ENCODE data around the gene LRRC45. TPM values are rescaled to one million over a fixed set of nuclear protein-coding genes. Genes with fewer than 3 reads are reported as not detected.

Gene LRRC45
- total RNA-seq, 1 experiment from 2014 or later = 40.1 TPM

DNA sequence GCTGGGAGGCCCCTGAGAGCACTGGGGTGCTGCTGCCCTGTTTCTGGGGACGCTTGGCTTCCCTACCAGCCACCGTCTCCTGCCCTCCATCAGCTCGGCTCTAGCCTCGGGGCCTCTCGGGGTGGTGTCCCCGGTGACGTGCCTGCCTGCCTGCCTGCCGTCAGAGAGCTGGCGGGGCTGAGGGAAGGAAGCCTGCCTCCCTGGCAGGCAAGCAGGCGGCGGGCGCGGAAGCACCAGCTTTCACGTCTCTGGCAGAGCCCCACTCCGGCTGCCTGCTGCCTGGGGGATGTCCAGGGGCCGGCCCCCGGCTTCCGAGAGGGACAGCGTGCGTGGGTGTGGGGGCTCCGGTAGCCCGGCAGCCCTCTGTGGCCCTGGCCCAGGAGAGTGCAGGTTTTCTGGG, 9.8 kb upstream of the LRRC45 start:
- DNase-seq (ENCODE audit: low read depth, low spot score) (no peak), ATAC-seq (no peak)
- H3K9ac ChIP-seq (ENCODE audit: low read length) = no peak overlapping the region
- peaks cover 1 to 2% of the 10 kb centered on the region in 2 experiments; a peak in 2 of 4 replicates for H3K4me1 ChIP-seq (ENCODE audit: control insufficient read depth in 1 of 2, insufficient read depth in 2 of 2, low read length in 2 of 2)
- H3K4me2 ChIP-seq (ENCODE audit: low read length) = no peak overlapping the region
- no peaks in the 10 kb centered on the region for H4K20me1 ChIP-seq (ENCODE audit: insufficient read depth)
- peaks cover 0 to 4% of the 10 kb centered on the region in 2 experiments; a peak in 1 of 4 replicates for H3K36me3 ChIP-seq (ENCODE audit: control insufficient read depth in 1 of 2, insufficient read depth in 2 of 2, low read length in 2 of 2)
- ChIA-PET POLR2A (no interaction called here), RAD21 (ENCODE audit: low non-redundant PET in 1 of 2, low total read pairs in 2 of 2, uncharacterized antibody in 2 of 2, unreplicated experiment in 2 of 2) (no interaction called here), CTCF (interaction anchor here (1.1 to 1.4 kb wide), 2 partner anchors 9 to 54 kb away, joined by 3 read pairs; partner anchors contain the start of genes CENPX and LRRC45)
- H3K4me3 ChIP-seq (replicated peaks in 1 of 2; ENCODE audit: low read depth in 1 of 2, low read length in 2 of 2) = no peak overlapping the region
- no peaks in the 10 kb centered on the region for H3K27me3 ChIP-seq (ENCODE audit: insufficient read depth, low read length)
- H2AFZ ChIP-seq (ENCODE audit: low read depth, low read length, poor library complexity, severe bottlenecking) = no peak overlapping the region
- no peaks in the 10 kb centered on the region for H3K9me3 ChIP-seq (ENCODE audit: control insufficient read depth in 1 of 2, insufficient read depth in 1 of 2, low read depth in 1 of 2, low read length in 2 of 2)
- H3K27ac ChIP-seq (ENCODE audit: low read depth, low read length) = no peak overlapping the region; the same call in 1 of the 2 replicates
- no peaks in the 10 kb centered on the region for H3K79me2 ChIP-seq (ENCODE audit: insufficient read depth, low read length)
- BruUV-seq (replicated peaks) = no TSS peak
- intact Hi-C loops (cut with micrococcal nuclease) = no loop called here
- TF ChIP-seq CEBPB (IDR thresholded peaks at IDR 0.05; ENCODE audit: low read depth) (no peak), JUND (IDR thresholded peaks at IDR 0.05) (no peak), POLR2A (IDR thresholded peaks at IDR 0.05; ENCODE audit: borderline replicate concordance, extremely low read depth, insufficient read depth, insufficient read length) (no peak), EZH2 (IDR thresholded peaks at IDR 0.05) (no peak), MAX (IDR thresholded peaks at IDR 0.05) (no peak), EZH2phosphoT487 (IDR thresholded peaks at IDR 0.05; ENCODE audit: borderline replicate concordance) (no peak), ZNF274 (IDR thresholded peaks at IDR 0.05; ENCODE audit: low read depth, low read length) (no peak), FOSL1 (IDR thresholded peaks at IDR 0.05; ENCODE audit: low read depth) (no peak), ELF1 (IDR thresholded peaks at IDR 0.05; ENCODE audit: borderline replicate concordance, low read depth) (no peak), CBX3 (IDR thresholded peaks at IDR 0.05; ENCODE audit: low read depth) (no peak), CTCF (IDR thresholded peaks at IDR 0.05 in 2 of 3, conservative IDR thresholded peaks at IDR 0.05 in 1 of 3; ENCODE audit: borderline replicate concordance in 1 of 3, insufficient read depth in 1 of 3, low read depth in 2 of 3, low read length in 2 of 3) (no peak), RAD21 (IDR thresholded peaks at IDR 0.05; ENCODE audit: low read depth) (no peak), TCF7L2 (IDR thresholded peaks at IDR 0.05; ENCODE audit: borderline replicate concordance, extremely low read depth, insufficient read depth, insufficient read length) (no peak), EGR1 (IDR thresholded peaks at IDR 0.05; ENCODE audit: low read depth) (no peak), YY1 (IDR thresholded peaks at IDR 0.05; ENCODE audit: extremely low read depth, insufficient replicate concordance, low read depth, low read length) (no peak), SP1 (IDR thresholded peaks at IDR 0.05; ENCODE audit: low read depth) (no peak), SRF (IDR thresholded peaks at IDR 0.05; ENCODE audit: low read depth) (no peak), SIN3A (IDR thresholded peaks at IDR 0.05; ENCODE audit: low read depth) (no peak)
- TF ChIP-seq, protein P1, sequence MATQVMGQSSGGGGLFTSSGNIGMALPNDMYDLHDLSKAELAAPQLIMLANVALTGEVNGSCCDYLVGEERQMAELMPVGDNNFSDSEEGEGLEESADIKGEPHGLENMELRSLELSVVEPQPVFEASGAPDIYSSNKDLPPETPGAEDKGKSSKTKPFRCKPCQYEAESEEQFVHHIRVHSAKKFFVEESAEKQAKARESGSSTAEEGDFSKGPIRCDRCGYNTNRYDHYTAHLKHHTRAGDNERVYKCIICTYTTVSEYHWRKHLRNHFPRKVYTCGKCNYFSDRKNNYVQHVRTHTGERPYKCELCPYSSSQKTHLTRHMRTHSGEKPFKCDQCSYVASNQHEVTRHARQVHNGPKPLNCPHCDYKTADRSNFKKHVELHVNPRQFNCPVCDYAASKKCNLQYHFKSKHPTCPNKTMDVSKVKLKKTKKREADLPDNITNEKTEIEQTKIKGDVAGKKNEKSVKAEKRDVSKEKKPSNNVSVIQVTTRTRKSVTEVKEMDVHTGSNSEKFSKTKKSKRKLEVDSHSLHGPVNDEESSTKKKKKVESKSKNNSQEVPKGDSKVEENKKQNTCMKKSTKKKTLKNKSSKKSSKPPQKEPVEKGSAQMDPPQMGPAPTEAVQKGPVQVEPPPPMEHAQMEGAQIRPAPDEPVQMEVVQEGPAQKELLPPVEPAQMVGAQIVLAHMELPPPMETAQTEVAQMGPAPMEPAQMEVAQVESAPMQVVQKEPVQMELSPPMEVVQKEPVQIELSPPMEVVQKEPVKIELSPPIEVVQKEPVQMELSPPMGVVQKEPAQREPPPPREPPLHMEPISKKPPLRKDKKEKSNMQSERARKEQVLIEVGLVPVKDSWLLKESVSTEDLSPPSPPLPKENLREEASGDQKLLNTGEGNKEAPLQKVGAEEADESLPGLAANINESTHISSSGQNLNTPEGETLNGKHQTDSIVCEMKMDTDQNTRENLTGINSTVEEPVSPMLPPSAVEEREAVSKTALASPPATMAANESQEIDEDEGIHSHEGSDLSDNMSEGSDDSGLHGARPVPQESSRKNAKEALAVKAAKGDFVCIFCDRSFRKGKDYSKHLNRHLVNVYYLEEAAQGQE (IDR thresholded peaks at IDR 0.05; ENCODE audit: low read depth) = no peak
- TF ChIP-seq, protein P2, sequence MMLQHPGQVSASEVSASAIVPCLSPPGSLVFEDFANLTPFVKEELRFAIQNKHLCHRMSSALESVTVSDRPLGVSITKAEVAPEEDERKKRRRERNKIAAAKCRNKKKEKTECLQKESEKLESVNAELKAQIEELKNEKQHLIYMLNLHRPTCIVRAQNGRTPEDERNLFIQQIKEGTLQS (IDR thresholded peaks at IDR 0.05) = no peak
- no peaks in the 10 kb centered on the region for H3K9me2 ChIP-seq (ENCODE audit: insufficient read depth)
